HepG2 (cell line): ENCODE data around the gene CDRT15. TPM values are rescaled to one million over a fixed set of nuclear protein-coding genes. Genes with fewer than 3 reads are reported as not detected.

Source experiments
- ATAC-seq: fragments of 200-7000 bp; cut with Tn5 transposase; 3 replicates; pipeline ENCODE4 v1.9.1; 2020; ENCODE audit warnings: mild to moderate bottlenecking, moderate library complexity
- BruUV-seq: library from RNA; stranded (reverse); fragments of 400-500 nt; replicated peaks from 2 replicates; lab custom pipeline; 2021; lab: Mats Ljungman, UMichigan
- CTCF ChIA-PET: fragments of 300-600 bp; formaldehyde crosslinking; extraction: SDS; loops from one replicate; lab custom pipeline; 2021; ENCODE audit warnings: low total read pairs, inconsistent platforms, low intra/inter-chr PET ratio; lab: Yijun Ruan, JAX
- POLR2A ChIA-PET: fragments of 350-600 bp; sonication (Branson Sonifier 250); formaldehyde crosslinking; loops from one replicate; lab custom pipeline; 2020; ENCODE audit warnings: antibody characterized with exemption, inconsistent platforms; lab: Yijun Ruan, JAX
- DNase-seq: peaks from one replicate; pipeline ENCODE4 v3.0.0-alpha.2; 2015; ENCODE audit warnings: low spot score
- FAIRE-seq: peaks from 3 replicates; lab custom pipeline; 2011; peaks lifted over from hg19 to GRCh38; lab: Jason Lieb, UNC
- H2AFZ ChIP-seq: one replicate; pipeline ENCODE4 v1.6.1; 2011; ENCODE audit warnings: low read length, inconsistent platforms
- H3K27ac ChIP-seq: fragments of 300-600 bp; 3 replicates; pipeline ENCODE4 v1.8.0; 2011; ENCODE audit warnings: mixed run types, mild to moderate bottlenecking, mixed read lengths, low read length, inconsistent platforms; ENCODE audit not compliant: insufficient read depth; ENCODE audit errors: extremely low read length
- H3K27me3 ChIP-seq, 2 experiments: fragments of 200-600 bp in 1 of 2; 2 replicates in 1 of 2; 3 replicates in 1 of 2; pipeline versions ENCODE4 v1.6.0 to v1.8.0; 2011; ENCODE audit warnings: low read length in 2 of 2, mild to moderate bottlenecking in 2 of 2, moderate library complexity in 2 of 2, inconsistent platforms in 1 of 2; ENCODE audit not compliant: insufficient read depth in 2 of 2, control insufficient read depth in 1 of 2
- H3K36me3 ChIP-seq, 2 experiments: fragments of 200-600 bp in 1 of 2; replicated peaks in 1 of 2; 2 replicates in 1 of 2; 3 replicates in 1 of 2; pipeline versions ENCODE4 v1.5.1 to v1.8.0; 2011; ENCODE audit warnings: low read length in 2 of 2, inconsistent platforms in 1 of 2; ENCODE audit not compliant: insufficient read depth in 2 of 2, control insufficient read depth in 1 of 2
- H3K4me1 ChIP-seq: 2 replicates; pipeline ENCODE4 v1.5.1; 2012; ENCODE audit warnings: low read length, inconsistent platforms; ENCODE audit not compliant: insufficient read depth
- H3K4me2 ChIP-seq: 2 replicates; pipeline ENCODE4 v1.6.0; 2011; ENCODE audit warnings: low read depth, low read length, inconsistent platforms
- H3K4me3 ChIP-seq, 3 experiments: fragments of 200-600 bp in 1 of 3; sonication (generic), shearing (Covaris generic) in 1 of 3; replicated peaks in 1 of 3; 2 replicates each; pipeline ENCODE4 v1.5.1; 2011 to 2016; ENCODE audit warnings: low read length in 3 of 3, inconsistent platforms in 2 of 3, low read depth in 2 of 3, mild to moderate bottlenecking in 2 of 3, control low read depth in 1 of 3, mixed read lengths in 1 of 3; ENCODE audit not compliant: insufficient read depth in 1 of 3
- H3K79me2 ChIP-seq: one replicate; pipeline ENCODE4 v1.6.1; 2011; ENCODE audit warnings: low read length, inconsistent platforms; ENCODE audit not compliant: insufficient read depth
- H3K9ac ChIP-seq: 2 replicates; pipeline ENCODE4 v1.6.0; 2011; ENCODE audit warnings: mild to moderate bottlenecking, low read depth, low read length, inconsistent platforms; ENCODE audit not compliant: insufficient read depth
- H3K9me3 ChIP-seq: 2 replicates; pipeline ENCODE4 v1.5.1; 2012; ENCODE audit warnings: mild to moderate bottlenecking, low read length
- H4K20me1 ChIP-seq: 2 replicates; pipeline ENCODE4 v1.6.0; 2011; ENCODE audit warnings: inconsistent platforms, mild to moderate bottlenecking, low read length, moderate library complexity; ENCODE audit not compliant: insufficient read depth
- ERF ChIP-seq: IDR thresholded peaks from 2 replicates; pipeline ENCODE4 v1.6.1; 2018; ENCODE audit warnings: missing biosample characterization, missing genetic modification reagents
- ETV6 ChIP-seq: sonication (generic); formaldehyde crosslinking; conservative IDR thresholded peaks from 2 replicates; pipeline ENCODE4 v1.4.0; 2020; ENCODE audit warnings: missing genetic modification reagents
- GZF1 ChIP-seq: sonication (generic); formaldehyde crosslinking; IDR thresholded peaks from 2 replicates; pipeline ENCODE4 v1.5.1; 2020; ENCODE audit warnings: mild to moderate bottlenecking, missing genetic modification reagents
- HMGA1 ChIP-seq: sonication (generic); formaldehyde crosslinking; conservative IDR thresholded peaks from 2 replicates; pipeline ENCODE4 v1.4.0; 2020; ENCODE audit warnings: missing genetic modification reagents
- HNRNPL ChIP-seq: fragments of 200-400 bp; formaldehyde crosslinking; IDR thresholded peaks from 2 replicates; pipeline ENCODE4 v1.6.1; 2017; ENCODE audit warnings: mild to moderate bottlenecking, low read depth, low read length
- MTERF4 ChIP-seq: sonication (generic); formaldehyde crosslinking; IDR thresholded peaks from 2 replicates; pipeline ENCODE4 v1.8.0; 2023; ENCODE audit warnings: mild to moderate bottlenecking, missing genetic modification reagents
- SP1 ChIP-seq, 2 experiments: fragments of 450-650 bp in 1 of 2; sonication (generic) in 1 of 2; formaldehyde crosslinking in 1 of 2; IDR thresholded peaks; 2 replicates each; pipeline versions ENCODE4 v1.4.0 to v1.6.1; 2016 to 2020; ENCODE audit warnings: missing genetic modification reagents in 1 of 2
- SRY ChIP-seq: sonication (generic); formaldehyde crosslinking; IDR thresholded peaks from 2 replicates; pipeline ENCODE4 v1.8.0; 2022; ENCODE audit warnings: mild to moderate bottlenecking, missing genetic modification reagents
- ZNF205 ChIP-seq: IDR thresholded peaks from 2 replicates; pipeline ENCODE4 v1.6.1; 2018; ENCODE audit warnings: missing biosample characterization, missing genetic modification reagents
- ZNF256 ChIP-seq: sonication (generic); formaldehyde crosslinking; conservative IDR thresholded peaks from 2 replicates; pipeline ENCODE4 v1.4.0; 2020; ENCODE audit warnings: missing genetic modification reagents
- ZNF274 ChIP-seq: sonication (generic); formaldehyde crosslinking; IDR thresholded peaks from 2 replicates; pipeline ENCODE4 v1.5.1; 2020; ENCODE audit warnings: mild to moderate bottlenecking, missing genetic modification reagents
- ZNF367 ChIP-seq: sonication (generic); formaldehyde crosslinking; IDR thresholded peaks from 2 replicates; pipeline ENCODE4 v1.4.0; 2020; ENCODE audit warnings: missing genetic modification reagents, borderline replicate concordance
- ZNF564 ChIP-seq: sonication (generic); formaldehyde crosslinking; IDR thresholded peaks from 2 replicates; pipeline ENCODE4 v1.8.1; 2023; ENCODE audit warnings: mild to moderate bottlenecking, missing genetic modification reagents
- ZNF619 ChIP-seq: sonication (generic); formaldehyde crosslinking; IDR thresholded peaks from 2 replicates; pipeline ENCODE4 v1.4.0; 2020; ENCODE audit warnings: mild to moderate bottlenecking, missing genetic modification reagents
- ZNF724P ChIP-seq: sonication (generic); formaldehyde crosslinking; IDR thresholded peaks from 2 replicates; pipeline ENCODE4 v1.8.0; 2022; ENCODE audit warnings: missing genetic modification reagents, borderline replicate concordance
- ZNF775 ChIP-seq: sonication (generic); formaldehyde crosslinking; IDR thresholded peaks from 2 replicates; pipeline ENCODE4 v1.4.0; 2020; ENCODE audit warnings: missing genetic modification reagents, mild to moderate bottlenecking, moderate library complexity, borderline replicate concordance
- ZNF782 ChIP-seq: sonication (generic); formaldehyde crosslinking; IDR thresholded peaks from 2 replicates; pipeline ENCODE4 v1.4.0; 2020; ENCODE audit warnings: missing genetic modification reagents, mild to moderate bottlenecking, borderline replicate concordance
- ZUFSP ChIP-seq: sonication (generic); formaldehyde crosslinking; IDR thresholded peaks from 2 replicates; pipeline ENCODE4 v1.9.0; 2021; ENCODE audit warnings: missing genetic modification reagents, mild to moderate bottlenecking, borderline replicate concordance
- WGBS: methylation state at CpG from one replicate; pipeline ENCODE4 v1.1.6; 2017; ENCODE audit warnings: low lambda C conversion rate; 5-methylcytosine and 5-hydroxymethylcytosine counted together
- in situ Hi-C: cut with HindIII; loops from 2 replicates; pipeline ENCODE4 v1.10.0; 2017; ENCODE audit warnings: low pct_unique_long_range_greater_than_20kb; ENCODE audit not compliant: extremely low pct_ligation_motif_present
- intact Hi-C: fragments of 100-400 bp; cut with micrococcal nuclease; formaldehyde crosslinking; loops from one replicate; pipeline ENCODE4 v1.10.0; 2022; ENCODE audit not compliant: unreplicated experiment
- polyA plus RNA-seq, 8 experiments: library from polyadenylated mRNA; depleted of rRNA in 3 of 8; stranded (reverse) in 7 of 8; unstranded in 1 of 8; fragments of >200 nt; fragmentation: Illumina TruSeq in 4 of 8; extraction: Trizol in 4 of 8; gene quantifications; 2 replicates each; pipeline versions ENCODE4 v1.2.1 to v1.2.3, GENCODE V29; 2011 to 2016; ENCODE audit warnings: low read depth in 4 of 8, missing spikeins in 1 of 8, mixed read lengths in 1 of 8; ENCODE audit not compliant: insufficient read depth in 1 of 8
- total RNA-seq, 5 experiments: library from RNA; depleted of rRNA; stranded (reverse); fragments of >200 nt; fragmentation: Illumina TruSeq; extraction: Trizol; gene quantifications; 2 replicates each; pipeline ENCODE4 v1.2.3, GENCODE V29; 2016; ENCODE audit warnings: low read depth in 1 of 5

CDRT15 gene
- total and polyA plus RNA-seq, 2 of the 13 experiments (the other 11 are each of a cell fraction or from before 2014, with no cell fraction given): not detected

GRCh38 chr17:14203388-14203787 lies 33.3 kb downstream of the CDRT15 start:
- no peak for TF ChIP-seq ZNF205 (CRISPR knock-in tag)
- TF ChIP-seq ZUFSP: no peak
- no peak for TF ChIP-seq ZNF256 (CRISPR knock-in tag)
- TF ChIP-seq ETV6 (CRISPR knock-in tag): no peak
- no peak for TF ChIP-seq ZNF564 (CRISPR knock-in tag)
- TF ChIP-seq ZNF782 (CRISPR knock-in tag): no peak
- no peak for TF ChIP-seq ZNF274 (CRISPR knock-in tag)
- TF ChIP-seq ZNF367 (CRISPR knock-in tag): no peak
- no peak for TF ChIP-seq ZNF775 (CRISPR knock-in tag)
- no peak for TF ChIP-seq ERF (CRISPR knock-in tag)
- no peak for TF ChIP-seq SP1 (IDR thresholded peaks at IDR 0.05)
- TF ChIP-seq SP1 (CRISPR knock-in tag; IDR thresholded peaks at IDR 0.05): no peak
- TF ChIP-seq GZF1 (CRISPR knock-in tag): no peak
- TF ChIP-seq HMGA1: no peak
- TF ChIP-seq ZNF619 (CRISPR knock-in tag): no peak
- TF ChIP-seq HNRNPL: no peak
- no peak for TF ChIP-seq SRY (CRISPR knock-in tag)
- TF ChIP-seq MTERF4 (CRISPR knock-in tag): no peak
- no peak for TF ChIP-seq ZNF724P (CRISPR knock-in tag)
- CTCF ChIA-PET: no interaction called here
- WGBS: 94% methylated on average over 3 of the region's 3 CpGs
- H3K27ac ChIP-seq: no peak overlapping the region
- DNase-seq (no peak), FAIRE-seq (no peak), ATAC-seq (no peak; the same call in 2 of the 3 replicates)
- no peak overlapping the region for H3K4me2 ChIP-seq
- peaks cover 4% of the 10 kb centered on the region; the same call in 1 of the 2 replicates for H3K4me1 ChIP-seq
- H3K9me3 ChIP-seq: no peaks in the 10 kb centered on the region
- no peak overlapping the region for H3K4me3 ChIP-seq
- H3K9ac ChIP-seq: no peak overlapping the region
- no peaks in the 10 kb centered on the region for H4K20me1 ChIP-seq
- H3K27me3 ChIP-seq: no peaks in the 10 kb centered on the region
- H3K36me3 ChIP-seq: peaks cover 3 to 22% of the 10 kb centered on the region in 2 experiments
- no peaks in the 10 kb centered on the region for H3K79me2 ChIP-seq
- no peak overlapping the region for H2AFZ ChIP-seq
- POLR2A ChIA-PET: no interaction called here
- intact Hi-C loops: loop anchor here (10.0 kb wide), 1 partner anchor 71 kb away; no protein-coding TSS in a partner anchor
- in situ Hi-C loops: no loop called here
- BruUV-seq: no TSS peak
